ENCODE results near the gene ECSIT. TPM values are rescaled to one million over a fixed set of nuclear protein-coding genes. Genes with fewer than 3 reads are reported as not detected.
A peak's percentile ranks its signal among the peaks of the same experiment; 100 is the strongest.

Gene ECSIT
- polyA plus RNA-seq, 1 of the 3 experiments (the other 2 are of a cell fraction) = 43.8 TPM

GRCh38 chr19:11457115-11457514 lies 71.8 kb downstream of the ECSIT start:
- WGBS (ENCODE audit: low lambda C conversion rate) = 74% methylated on average over 9 of the region's 18 CpGs
- ChIA-PET POLR2A (interaction anchor here (1.2 kb wide), 1 partner anchor 16 kb away, joined by 3 read pairs; no protein-coding TSS in a partner anchor), CTCF (interaction anchor here (1.5 to 3.6 kb wide), 5 partner anchors 9 to 74 kb away, joined by 5 to 22 read pairs (median 6); partner anchors contain the start of genes ODAD3 and PRKCSH)
- Histone ChIP-seq H2AFZ (ENCODE audit: low read depth) (no peak overlapping the region), H3K9me3 (no peaks in the 10 kb centered on the region), H3K4me3 (ENCODE audit: low read depth in 2 of 2, low read length in 1 of 2) (no peak overlapping the region), H3K36me3 (replicated peaks in 1 of 2; ENCODE audit: control insufficient read depth in 1 of 2, insufficient read depth in 2 of 2, low read length in 1 of 2) (no peaks in the 10 kb centered on the region), H3K9me2 (no peaks in the 10 kb centered on the region), H3K27ac (ENCODE audit: low read depth in 2 of 2, low read length in 1 of 2) (no peak overlapping the region), H3K4me2 (no peak overlapping the region), H3K27me3 (ENCODE audit: insufficient read depth) (no peaks in the 10 kb centered on the region), H3K9ac (no peak overlapping the region), H3K4me1 (ENCODE audit: control insufficient read depth in 1 of 2, insufficient read depth in 2 of 2, low read depth in 1 of 2, low read length in 1 of 2) (no peaks in the 10 kb centered on the region), H3K79me2 (ENCODE audit: insufficient read depth) (no peaks in the 10 kb centered on the region), H4K20me1 (ENCODE audit: insufficient read depth) (no peaks in the 10 kb centered on the region), H3F3A (replicated peaks; ENCODE audit: insufficient read depth) (no peaks in the 10 kb centered on the region)
- TF ChIP-seq PBX3 (IDR thresholded peaks at IDR 0.05) = no peak
- no peak for TF ChIP-seq USF1 (IDR thresholded peaks at IDR 0.05; ENCODE audit: borderline replicate concordance, low read depth)
- TF ChIP-seq RFX5 (IDR thresholded peaks at IDR 0.05; ENCODE audit: low read length) = no peak
- peak; percentile 45 for DNase-seq

- no peak overlapping the region for H3K27ac ChIP-seq (ENCODE audit: low read depth in 2 of 2, low read length in 1 of 2)
- no peak overlapping the region for H3K9ac ChIP-seq
- no peaks in the 10 kb centered on the region for H3K4me1 ChIP-seq (ENCODE audit: control insufficient read depth in 1 of 2, insufficient read depth in 2 of 2, low read depth in 1 of 2, low read length in 1 of 2)
- ChIA-PET POLR2A (interaction anchor here (1.2 kb wide), 1 partner anchor 17 kb away, joined by 3 read pairs; no protein-coding TSS in a partner anchor), CTCF (interaction anchor here (0.9 to 3.6 kb wide), 6 partner anchors 9 to 76 kb away, joined by 3 to 22 read pairs (median 5); partner anchors contain the start of genes ODAD3 and PRKCSH)
- H3K36me3 ChIP-seq (replicated peaks in 1 of 2; ENCODE audit: control insufficient read depth in 1 of 2, insufficient read depth in 2 of 2, low read length in 1 of 2) = no peaks in the 10 kb centered on the region
- no peaks in the 10 kb centered on the region for H3K79me2 ChIP-seq (ENCODE audit: insufficient read depth)
- H2AFZ ChIP-seq (ENCODE audit: low read depth) = no peak overlapping the region
- H3F3A ChIP-seq (replicated peaks; ENCODE audit: insufficient read depth) = no peaks in the 10 kb centered on the region
- H3K27me3 ChIP-seq (ENCODE audit: insufficient read depth) = no peaks in the 10 kb centered on the region
- DNase-seq = no peak
- H3K4me2 ChIP-seq = no peak overlapping the region
- 95% methylated on average over 7 of the region's 7 CpGs for WGBS (ENCODE audit: low lambda C conversion rate)
- H4K20me1 ChIP-seq (ENCODE audit: insufficient read depth) = no peaks in the 10 kb centered on the region
- no peak overlapping the region for H3K4me3 ChIP-seq (ENCODE audit: low read depth in 2 of 2, low read length in 1 of 2)
- H3K9me2 ChIP-seq = no peaks in the 10 kb centered on the region
- H3K9me3 ChIP-seq = no peaks in the 10 kb centered on the region
- TF ChIP-seq USF2 (IDR thresholded peaks at IDR 0.05; ENCODE audit: borderline replicate concordance, low read depth, low read length) = no peak
- no peak for TF ChIP-seq GATA2 (CRISPR knock-in tag; IDR thresholded peaks at IDR 0.05)
- no peak for TF ChIP-seq NRF1 (IDR thresholded peaks at IDR 0.05; ENCODE audit: low read depth, low read length)
- no peak for TF ChIP-seq JUND (IDR thresholded peaks at IDR 0.05)
- TF ChIP-seq ZBTB33 (IDR thresholded peaks at IDR 0.05; ENCODE audit: borderline replicate concordance, low read depth) = no peak
- TF ChIP-seq USF1 (IDR thresholded peaks at IDR 0.05; ENCODE audit: borderline replicate concordance, low read depth) = no peak
- TF ChIP-seq SMC3 (IDR thresholded peaks at IDR 0.05; ENCODE audit: low read depth, low read length) = no peak
- TF ChIP-seq TCF12 (IDR thresholded peaks at IDR 0.05) = no peak
- no peak for TF ChIP-seq FOSL2 (IDR thresholded peaks at IDR 0.05; ENCODE audit: borderline replicate concordance, low read depth)
- TF ChIP-seq CHD2 (IDR thresholded peaks at IDR 0.05; ENCODE audit: low read length, partially characterized antibody) = no peak
- no peak for TF ChIP-seq RCOR1 (IDR thresholded peaks at IDR 0.05; ENCODE audit: low read length)
- no peak for TF ChIP-seq POLR2AphosphoS5 (IDR thresholded peaks at IDR 0.05; ENCODE audit: low read depth, low read length)
- TF ChIP-seq TEAD4 (IDR thresholded peaks at IDR 0.05; ENCODE audit: borderline replicate concordance, insufficient read depth) = no peak
- no peak for TF ChIP-seq MAX (IDR thresholded peaks at IDR 0.05; ENCODE audit: low read depth)
- no peak for TF ChIP-seq NFIC (IDR thresholded peaks at IDR 0.05; ENCODE audit: borderline replicate concordance)
- TF ChIP-seq REST (IDR thresholded peaks at IDR 0.05; ENCODE audit: low read depth, low read length) = no peak
Measured at GRCh38 chr19:11456659-11457058, 72.3 kb downstream of the ECSIT start.

Measured in SK-N-SH (cell line).